HG02623 (cell line): Measurements from ENCODE around the gene ZFP42.
"Not testable (repeated sequence)": the region's sequence is repeated elsewhere in the genome, so short reads cannot be mapped to it uniquely, and the experiment has no call there.

Source experiments
- ATAC-seq: cut with Tn5 transposase; IDR thresholded peaks from one replicate; pipeline ENCODE4 v1.9.1; 2021; ENCODE audit warnings: moderate library complexity; ENCODE audit not compliant: unreplicated experiment

ZFP42 gene

DNA sequence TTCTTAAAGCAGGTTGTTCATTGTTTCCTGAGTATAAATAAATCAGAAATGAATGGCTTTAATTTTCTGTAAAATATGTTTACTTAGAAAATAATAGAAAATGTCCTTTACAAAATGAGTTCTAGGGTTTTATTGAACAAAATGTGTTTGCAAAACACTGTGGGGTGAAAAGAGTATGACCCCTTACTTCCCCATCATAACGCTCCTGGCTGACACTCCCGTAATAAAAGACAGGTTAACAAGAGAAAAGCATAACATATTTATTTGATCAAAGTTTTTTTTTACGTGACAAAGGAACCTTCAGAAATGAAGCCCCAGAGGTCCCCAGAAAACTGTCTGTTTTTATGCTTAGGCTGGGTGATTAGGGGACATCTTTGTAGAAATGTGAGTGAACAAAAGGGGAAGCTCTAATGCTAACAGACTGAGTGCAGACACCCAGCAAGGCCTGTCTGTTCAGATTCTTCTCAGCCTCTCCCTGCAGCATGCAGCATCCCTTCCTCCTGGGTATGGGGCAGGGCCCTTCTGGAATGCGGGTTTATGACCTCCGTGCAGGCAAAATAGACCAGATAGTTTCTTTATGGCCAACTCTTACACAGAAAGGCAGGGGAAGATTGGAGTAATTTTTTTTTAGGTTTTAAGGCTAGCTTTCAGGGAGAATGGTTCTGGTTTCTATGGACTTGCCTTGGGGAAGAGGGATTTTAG, 26.1 kb downstream of the ZFP42 start:
- ATAC-seq: no peak

DNA sequence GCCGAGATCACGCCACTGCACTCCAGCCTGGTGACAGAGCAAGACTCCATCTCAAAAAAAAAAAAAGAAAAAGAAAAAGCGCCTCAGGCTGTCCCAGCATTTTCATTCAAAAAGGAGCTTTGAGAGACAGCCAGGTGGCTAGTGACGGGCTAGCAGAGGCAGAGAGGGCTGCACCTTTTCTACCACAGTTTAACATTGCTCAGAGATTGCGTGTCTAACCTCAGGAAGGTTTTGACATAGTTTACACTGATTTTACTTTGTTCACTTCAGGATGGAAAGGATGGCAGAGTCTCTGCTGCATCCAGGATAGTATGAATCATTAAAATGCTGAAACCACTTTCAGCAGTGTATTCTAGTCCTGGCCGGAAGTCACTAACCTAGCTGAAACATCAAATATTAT, 28.1 kb downstream of the ZFP42 start:
- no peak for ATAC-seq

DNA sequence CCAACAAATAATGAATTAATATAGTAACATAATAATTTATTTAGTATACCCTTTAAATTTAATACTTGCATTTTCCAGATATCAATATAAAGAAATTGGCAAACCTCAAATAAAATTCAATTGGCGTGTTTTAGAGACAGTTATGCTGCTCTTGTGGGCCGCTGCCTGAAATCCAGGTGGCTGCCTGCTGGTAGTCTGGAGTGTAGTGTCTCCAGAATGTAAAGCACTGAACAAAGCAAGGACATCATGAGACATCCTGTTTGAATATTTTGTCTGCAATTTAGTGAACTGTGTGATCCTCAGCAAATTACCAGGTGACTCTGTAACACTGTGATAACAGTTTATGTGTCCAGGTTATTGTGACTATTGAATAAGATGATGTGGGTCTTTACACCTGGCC, 29.9 kb downstream of the ZFP42 start:
- no peak for ATAC-seq

DNA sequence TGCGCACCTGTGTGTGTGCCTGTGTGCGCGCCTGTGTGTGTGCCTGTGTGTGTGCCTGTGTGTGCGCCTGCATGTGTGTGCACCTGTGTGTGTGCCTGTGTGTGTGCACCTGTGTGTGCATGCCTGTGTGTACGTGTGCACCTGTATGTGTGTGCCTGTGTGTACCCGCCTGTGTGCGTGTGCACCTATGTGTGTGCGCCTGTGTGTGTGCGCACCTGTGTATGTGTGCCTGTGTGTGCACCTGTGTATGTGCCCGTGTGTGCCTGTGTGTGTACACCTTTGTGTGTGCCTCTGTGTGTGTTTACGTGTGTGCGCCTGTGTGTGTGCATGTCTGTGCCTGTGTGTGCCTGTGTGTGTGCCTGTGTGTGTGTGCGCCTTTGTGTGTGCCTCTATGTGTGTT, 33.5 kb downstream of the ZFP42 start:
- no peak for ATAC-seq

DNA sequence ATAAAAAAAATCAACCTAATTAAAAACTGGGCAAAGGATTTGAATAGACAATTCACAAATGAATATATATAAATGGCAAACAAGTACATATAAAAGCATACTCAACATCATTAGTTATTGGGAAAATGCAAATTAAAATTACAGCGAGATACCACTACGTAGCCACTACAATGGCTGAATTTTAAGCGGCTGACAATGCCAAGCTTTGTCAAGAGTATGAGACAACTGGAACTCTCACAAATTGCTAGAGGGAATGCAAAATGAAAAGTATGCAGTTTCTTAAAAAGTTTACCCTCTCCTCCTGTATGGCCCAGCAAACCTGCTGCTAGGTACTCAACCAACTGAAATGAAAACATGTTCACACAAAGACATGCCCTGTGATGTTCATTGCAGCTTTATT, 34.8 kb downstream of the ZFP42 start:
- no peak for ATAC-seq

- no peak for ATAC-seq
Observed at GRCh38 chr4:188031751-188032150, 36.2 kb downstream of the ZFP42 start.

GRCh38 chr4:188032170-188032569, 36.6 kb downstream of the ZFP42 start:
- no peak for ATAC-seq

DNA sequence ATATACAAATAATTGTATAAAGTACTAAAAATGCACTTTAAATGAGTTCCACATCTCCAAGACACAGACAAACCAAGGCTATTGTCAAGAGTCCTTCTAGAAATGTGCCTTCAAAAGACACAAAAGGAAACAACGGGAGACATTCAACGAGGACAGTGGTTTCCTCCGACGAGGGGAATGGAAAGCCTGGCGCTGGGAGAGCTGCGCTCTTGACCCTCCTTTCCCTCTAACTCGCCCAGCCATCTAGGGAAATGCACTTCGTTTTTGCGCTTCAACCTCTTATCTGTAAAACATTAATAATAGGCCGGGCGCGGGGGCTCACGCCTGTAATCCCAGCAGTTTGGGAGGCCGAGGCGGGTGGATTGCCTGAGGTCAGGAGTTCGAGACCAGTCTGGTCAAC, 37.0 kb downstream of the ZFP42 start:
- no peak for ATAC-seq

DNA sequence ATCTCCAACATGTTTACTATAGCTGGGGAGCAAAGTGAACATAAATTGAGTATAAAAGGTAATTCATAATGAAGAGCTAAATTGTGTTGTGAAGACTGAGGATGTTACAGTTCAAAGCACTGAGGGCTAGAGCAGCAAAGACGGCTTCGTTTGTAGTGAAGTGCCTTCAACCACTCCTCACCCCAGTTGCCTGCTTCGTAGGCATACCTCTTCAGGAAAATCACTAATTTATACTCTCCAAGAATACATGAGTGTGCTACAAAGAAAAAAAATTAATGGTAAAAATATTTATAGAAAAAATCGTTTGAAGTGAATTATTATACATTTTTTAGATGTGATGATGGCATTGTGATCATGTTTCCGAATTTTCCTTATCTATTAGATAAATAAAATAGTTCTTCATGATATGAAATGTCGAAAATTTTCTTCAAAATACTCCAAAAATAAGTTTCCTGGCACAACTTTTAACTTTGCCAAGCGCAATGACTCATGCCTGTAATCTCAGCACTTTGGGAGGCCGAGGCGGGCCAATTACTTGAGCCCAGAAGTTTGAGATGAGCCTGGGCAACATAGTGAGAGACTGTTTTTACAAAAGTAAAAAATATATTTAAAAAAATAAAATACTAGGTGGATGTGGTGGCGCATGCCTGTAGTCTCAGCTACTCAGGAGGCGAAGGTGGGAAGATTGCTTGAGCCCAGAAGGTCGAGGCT, 41.6 kb downstream of the ZFP42 start:
- no peak for ATAC-seq

GRCh38 chr4:188041721-188042120, 46.1 kb downstream of the ZFP42 start:
- ATAC-seq: no peak

DNA sequence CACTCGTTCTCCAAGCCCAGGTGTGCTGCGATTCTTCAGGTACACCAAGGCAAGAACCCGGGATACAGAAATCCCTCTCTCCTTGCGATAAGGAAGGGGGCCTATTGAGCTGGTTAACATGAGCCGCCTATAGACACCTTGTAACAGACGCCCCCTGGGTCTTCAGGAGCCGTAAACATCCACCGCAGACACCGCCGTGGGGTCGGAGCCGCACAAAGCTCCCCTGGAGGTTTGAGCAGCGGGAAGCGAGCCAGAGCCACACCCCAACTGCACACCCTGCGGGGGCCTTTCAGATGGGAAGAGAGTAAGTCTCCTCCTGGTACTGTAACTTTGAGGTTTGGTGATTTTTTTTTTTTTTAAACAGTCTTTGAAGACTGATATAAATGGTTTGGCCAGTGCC, 46.6 kb downstream of the ZFP42 start:
- no peak for ATAC-seq

- no peak for ATAC-seq
Observed at GRCh38 chr4:188043154-188043553, 47.6 kb downstream of the ZFP42 start.

DNA sequence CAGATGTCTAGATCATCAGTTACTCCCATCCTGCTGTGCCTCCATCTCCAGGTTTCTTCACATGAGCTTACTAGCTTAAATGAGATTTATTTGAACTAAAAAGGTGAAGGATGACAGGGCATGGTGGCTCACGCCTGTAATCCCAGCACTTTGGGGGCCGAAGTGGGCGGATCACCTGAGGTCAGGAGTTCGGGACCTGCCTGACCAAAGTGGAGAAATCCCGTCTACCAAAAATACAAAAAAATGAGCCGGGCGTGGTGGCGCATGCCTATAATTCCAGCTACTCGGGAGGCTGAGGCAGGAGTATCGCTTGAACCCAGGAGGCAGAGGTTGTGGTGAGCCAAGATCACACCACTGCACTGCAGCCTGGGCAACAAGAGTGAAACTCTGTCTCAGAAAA, 49.9 kb downstream of the ZFP42 start:
- ATAC-seq: not testable (repeated sequence)

DNA sequence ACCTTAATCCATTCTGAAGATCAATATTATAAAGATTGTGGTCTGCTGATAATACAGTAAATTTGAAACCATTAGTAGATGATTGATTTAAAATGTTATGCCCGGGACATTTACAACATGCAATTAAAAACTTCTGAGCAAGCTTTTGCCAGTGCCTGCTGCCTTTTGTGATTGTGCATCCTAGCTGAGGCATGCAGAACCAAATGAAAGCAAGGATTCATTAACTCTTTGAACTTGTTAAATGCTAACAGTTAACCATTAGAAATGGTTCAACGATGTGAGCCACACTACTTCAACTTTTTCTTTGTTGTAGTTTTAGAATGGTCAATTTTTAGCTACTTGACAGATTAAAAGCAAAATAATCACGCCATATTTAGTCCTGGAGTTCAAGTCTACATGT, 51.1 kb downstream of the ZFP42 start:
- no peak for ATAC-seq

DNA sequence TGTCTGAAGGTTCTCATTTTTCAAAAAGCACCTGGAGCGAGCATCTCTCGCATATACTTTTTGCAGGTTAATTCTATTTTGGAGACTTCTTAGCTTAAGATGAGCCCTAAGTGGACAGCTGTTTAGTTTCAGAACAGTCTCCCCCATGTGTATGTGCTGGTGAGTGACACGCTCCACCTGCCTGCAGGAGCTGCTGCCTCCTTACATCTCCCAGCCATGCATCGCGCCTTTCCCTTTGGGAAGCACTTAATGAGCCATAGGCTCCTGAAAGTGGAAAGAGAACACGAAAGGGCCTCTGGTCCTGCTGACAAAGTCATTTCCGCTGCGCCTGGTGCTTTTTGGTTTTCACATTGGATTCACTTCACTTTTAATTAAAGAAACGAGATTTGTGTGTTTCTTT, 57.7 kb downstream of the ZFP42 start:
- ATAC-seq: no peak
